K562 treated with DMSO at 1 percent for 48 hours (cell line): ENCODE measurements around the gene CLIC1. TPM values are rescaled to one million over a fixed set of nuclear protein-coding genes. Genes with fewer than 3 reads are reported as not detected.

ENCODE experiments used
- total RNA-seq: library from RNA; unstranded; fragments of 300-600 nt; gene quantifications from 2 replicates; pipeline ENCODE4 v1.2.3, GENCODE V29; 2022; ENCODE audit warnings: low replicate concordance; ENCODE audit errors: extremely low read depth

The CLIC1 gene
- 1,281 TPM in 1 of 2 replicates, not detected in the other for total RNA-seq

GRCh38 chr6:31736021-31736767 is at the start of gene CLIC1:
Gene CLIC1, minus strand, starts transcription at chr6:31736530. Its CDS starts 230 bp downstream, at chr6:31736300.

DNA sequence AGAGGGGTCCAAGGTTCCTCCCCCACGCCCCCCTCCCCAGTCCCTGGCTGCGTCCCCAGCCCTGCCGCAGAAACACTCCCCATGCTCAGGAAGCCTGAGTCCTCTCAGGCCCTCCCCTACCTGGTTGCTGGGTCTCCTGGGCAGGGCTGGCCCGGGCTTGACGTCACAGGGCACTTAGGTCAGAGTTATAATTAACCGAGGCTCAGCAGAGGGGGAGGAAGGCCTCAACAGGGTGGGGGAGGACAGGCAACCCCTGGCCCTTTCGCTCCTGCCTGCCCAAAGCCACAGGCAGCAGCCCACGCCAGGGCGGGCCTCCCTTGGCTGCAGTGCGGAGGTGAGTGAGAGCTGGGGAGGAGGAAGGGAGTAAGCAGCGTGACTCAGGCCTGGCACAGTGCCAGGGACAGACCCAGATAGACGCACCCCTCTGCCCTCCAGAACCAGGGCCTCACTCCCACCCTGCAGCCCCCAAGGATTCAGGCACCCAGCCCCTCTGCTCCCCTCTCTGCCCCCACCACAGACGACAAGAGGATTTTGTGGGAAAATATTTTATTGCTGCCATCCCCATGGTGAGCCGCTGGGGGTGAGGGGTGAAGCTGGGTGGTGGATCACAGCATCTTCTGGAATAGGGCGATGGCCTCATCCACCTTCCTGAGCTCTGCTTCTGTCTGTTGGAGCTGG is 40.8 kb upstream of the CLIC1 start, which contains the start of gene VWA7:
VWA7 (minus strand) TSS at position 340 of the 678 bp plus-strand sequence. CDS start 549 bp downstream, outside the sequence.

GRCh38 chr6:31762356-31762755 is 26.0 kb upstream of the CLIC1 start, which contains the start of gene SAPCD1:
Gene SAPCD1, plus strand, starts transcription at chr6:31762656. Its CDS starts 399 bp downstream, at chr6:31763055.

GRCh38 chr6:31739639-31740396 is 3.5 kb upstream of the CLIC1 start, which contains the start of gene MSH5:
Gene MSH5, plus strand, starts transcription at chr6:31740005. Its CDS starts 462 bp downstream, at chr6:31740467.

GRCh38 chr6:31728767-31729514 is 7.4 kb downstream of the CLIC1 start, which contains the start of gene DDAH2:
Gene DDAH2, minus strand, starts transcription at chr6:31729299. Its CDS starts 138 bp downstream, at chr6:31729161.

DNA sequence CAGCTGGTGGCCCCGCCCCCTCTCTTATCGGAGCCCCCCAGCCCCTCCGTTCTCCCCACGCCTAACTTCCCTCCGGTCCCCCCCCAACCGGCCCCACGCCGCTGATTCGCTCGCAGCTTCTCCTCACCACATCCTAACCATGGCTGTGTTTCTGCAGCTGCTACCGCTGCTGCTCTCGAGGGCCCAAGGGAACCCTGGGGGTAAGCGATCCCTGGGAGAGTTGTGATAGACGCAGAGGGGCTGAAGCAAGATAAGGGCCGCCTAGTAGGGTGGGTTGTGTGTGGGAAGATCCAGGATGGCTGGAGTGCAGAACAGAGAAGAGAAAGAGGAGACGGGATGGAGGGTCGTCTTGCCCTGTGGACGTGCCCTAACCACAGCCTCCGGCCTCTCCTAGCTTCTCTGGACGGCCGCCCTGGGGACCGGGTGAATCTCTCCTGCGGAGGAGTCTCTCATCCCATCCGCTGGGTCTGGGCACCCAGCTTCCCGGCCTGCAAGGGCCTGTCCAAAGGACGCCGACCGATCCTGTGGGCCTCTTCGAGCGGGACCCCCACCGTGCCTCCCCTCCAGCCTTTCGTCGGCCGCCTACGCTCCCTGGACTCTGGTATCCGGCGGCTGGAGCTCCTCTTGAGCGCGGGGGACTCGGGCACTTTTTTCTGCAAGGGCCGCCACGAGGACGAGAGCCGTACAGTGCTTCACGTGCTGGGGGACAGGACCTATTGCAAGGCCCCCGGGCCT is 12.9 kb downstream of the CLIC1 start, which contains the start of gene MPIG6B:
MPIG6B (plus strand) TSS at position 129 of the 735 bp plus-strand sequence; CDS start at position 140, 11 bp downstream.

GRCh38 chr6:31721351-31722020 is 14.8 kb downstream of the CLIC1 start, which contains the start of gene LY6G6C:
Gene LY6G6C, minus strand, starts transcription at chr6:31721746. Its CDS starts 67 bp downstream, at chr6:31721679.

GRCh38 chr6:31715022-31715958 is 21.0 kb downstream of the CLIC1 start, which contains the start of gene LY6G6D:
Gene LY6G6D, plus strand, starts transcription at chr6:31715348. Its CDS starts 8 bp downstream, at chr6:31715356.

DNA sequence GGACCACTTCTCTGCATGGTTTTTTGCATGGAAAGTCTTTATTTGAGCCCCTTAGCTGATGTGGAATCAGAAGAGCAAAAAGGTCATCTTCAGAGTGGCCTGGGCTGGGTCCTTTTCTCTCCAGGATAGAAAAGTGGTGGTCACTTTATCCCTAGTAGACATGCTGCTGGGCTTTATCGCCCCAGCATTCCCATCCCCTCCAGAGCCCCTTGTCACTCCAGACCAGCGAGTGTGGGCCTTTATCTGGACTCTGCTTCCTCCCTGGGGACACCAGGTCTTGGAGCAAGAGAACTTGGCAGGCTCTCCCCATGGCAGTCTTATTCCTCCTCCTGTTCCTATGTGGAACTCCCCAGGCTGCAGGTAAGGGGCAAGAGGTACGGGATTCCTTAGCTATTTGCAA is 29.7 kb downstream of the CLIC1 start, which contains the start of gene LY6G6F:
LY6G6F (plus strand) TSS at position 268 of the 400 bp plus-strand sequence; CDS start at position 309, 41 bp downstream.

GRCh38 chr6:31702819-31703716 is 33.3 kb downstream of the CLIC1 start, which contains the start of gene ABHD16A:
Gene ABHD16A, minus strand, starts transcription at chr6:31703324. Its CDS starts 43 bp downstream, at chr6:31703281.

Other genes with a start within 250 kb of the CLIC1 start
- gene MICB, start 238.4 kb downstream of the CLIC1 start, total RNA-seq, result not detected in 2 replicates
- gene MCCD1, start 207.6 kb downstream of the CLIC1 start, total RNA-seq, result not detected in 2 replicates
- not detected in 2 replicates for gene DDX39B, start 194.5 kb downstream of the CLIC1 start, total RNA-seq
- gene ATP6V1G2, start 189.9 kb downstream of the CLIC1 start, total RNA-seq, result not detected in 2 replicates
- gene NFKBIL1, start 188.9 kb downstream of the CLIC1 start, total RNA-seq, result not detected in 2 replicates
- gene LTA, start 164.2 kb downstream of the CLIC1 start, total RNA-seq, result not detected in 2 replicates
- gene TNF, start 161.0 kb downstream of the CLIC1 start, total RNA-seq, result not detected in 2 replicates
- not detected in 2 replicates for gene LTB, start 154.1 kb downstream of the CLIC1 start, total RNA-seq
- gene LST1, start 150.3 kb downstream of the CLIC1 start, total RNA-seq, result not detected in 2 replicates
- not detected in 2 replicates for gene NCR3, start 143.5 kb downstream of the CLIC1 start, total RNA-seq
- not detected in 2 replicates for gene AIF1, start 121.3 kb downstream of the CLIC1 start, total RNA-seq
- gene PRRC2A, start 115.8 kb downstream of the CLIC1 start, total RNA-seq, result 599 TPM in 1 of 2 replicates, not detected in the other
- gene BAG6, start 83.9 kb downstream of the CLIC1 start, total RNA-seq, result 212 TPM in 1 of 2 replicates, not detected in the other
- not detected in 2 replicates for gene APOM, start 80.6 kb downstream of the CLIC1 start, total RNA-seq
- gene C6orf47, start 75.8 kb downstream of the CLIC1 start, total RNA-seq, result not detected in 2 replicates
- not detected in 2 replicates for gene GPANK1, start 71.5 kb downstream of the CLIC1 start, total RNA-seq
- 596 TPM in 1 of 2 replicates, not detected in the other for gene CSNK2B, start 70.5 kb downstream of the CLIC1 start, total RNA-seq
- not detected in 2 replicates for gene LY6G5B, start 66.6 kb downstream of the CLIC1 start, total RNA-seq
- not detected in 2 replicates for gene LY6G5C, start 55.5 kb downstream of the CLIC1 start, total RNA-seq
- gene ABHD16A, start 33.2 kb downstream of the CLIC1 start, total RNA-seq, result not detected in 2 replicates
- gene LY6G6F, start 29.7 kb downstream of the CLIC1 start, total RNA-seq, result not detected in 2 replicates
- not detected in 2 replicates for gene LY6G6D, start 21.2 kb downstream of the CLIC1 start, total RNA-seq
- not detected in 2 replicates for gene LY6G6C, start 14.8 kb downstream of the CLIC1 start, total RNA-seq
- not detected in 2 replicates for gene MPIG6B, start 13.2 kb downstream of the CLIC1 start, total RNA-seq
- gene DDAH2, start 7.2 kb downstream of the CLIC1 start, total RNA-seq, result not detected in 2 replicates
- not detected in 2 replicates for gene MSH5, start 3.5 kb upstream of the CLIC1 start, total RNA-seq
- gene SAPCD1, start 26.1 kb upstream of the CLIC1 start, total RNA-seq, result not detected in 2 replicates
- not detected in 2 replicates for gene VWA7, start 40.8 kb upstream of the CLIC1 start, total RNA-seq
- 668 TPM in 1 of 2 replicates, not detected in the other for gene VARS1, start 59.2 kb upstream of the CLIC1 start, total RNA-seq
- not detected in 2 replicates for gene LSM2, start 70.4 kb upstream of the CLIC1 start, total RNA-seq
- gene HSPA1L, start 78.8 kb upstream of the CLIC1 start, total RNA-seq, result not detected in 2 replicates
- gene HSPA1A, start 79.0 kb upstream of the CLIC1 start, total RNA-seq, result not detected in 2 replicates
- gene HSPA1B, start 91.2 kb upstream of the CLIC1 start, total RNA-seq, result 760 TPM in 1 of 2 replicates, not detected in the other
- 455 TPM in 1 of 2 replicates, not detected in the other for gene NEU1, start 126.3 kb upstream of the CLIC1 start, total RNA-seq
- gene SLC44A4, start 142.5 kb upstream of the CLIC1 start, total RNA-seq, result not detected in 2 replicates
- not detected in 2 replicates for gene EHMT2, start 161.2 kb upstream of the CLIC1 start, total RNA-seq
- gene ZBTB12, start 165.6 kb upstream of the CLIC1 start, total RNA-seq, result not detected in 2 replicates
- gene C2, start 191.2 kb upstream of the CLIC1 start, total RNA-seq, result not detected in 2 replicates
- gene CFB, start 209.6 kb upstream of the CLIC1 start, total RNA-seq, result not detected in 2 replicates
- gene NELFE, start 222.4 kb upstream of the CLIC1 start, total RNA-seq, result not detected in 2 replicates
- gene SKIC2, start 222.6 kb upstream of the CLIC1 start, total RNA-seq, result not detected in 2 replicates
- 217 TPM in 1 of 2 replicates, not detected in the other for gene DXO, start 235.6 kb upstream of the CLIC1 start, total RNA-seq
- gene C4A, start 245.5 kb upstream of the CLIC1 start, total RNA-seq, result not detected in 2 replicates